Ascending aorta (tissue), 2 donors: ENCODE measurements around the gene SRGAP1. TPM values are rescaled to one million over a fixed set of nuclear protein-coding genes. Genes with fewer than 3 reads are reported as not detected.

Source experiments
- DNase-seq, 2 donors: peaks; one replicate each; pipeline ENCODE4 v3.0.0-alpha.2; 2019; ENCODE audit warnings: low spot score in 2 of 2
- H3K27ac ChIP-seq, 2 donors: fragments of 200-600 bp; sonication (generic); one replicate each; pipeline ENCODE4 v1.5.1; 2016 to 2017; ENCODE audit warnings: mild to moderate bottlenecking in 1 of 2
- H3K27me3 ChIP-seq: fragments of 200-600 bp; sonication (generic); one replicate; pipeline ENCODE4 v1.5.1; 2017
- H3K36me3 ChIP-seq, 2 donors: fragments of 200-600 bp; sonication (generic); one replicate each; pipeline ENCODE4 v1.5.1; 2016
- H3K4me1 ChIP-seq, 2 donors: fragments of 200-600 bp; sonication (generic); one replicate each; pipeline ENCODE4 v1.5.1; 2016 to 2017; ENCODE audit warnings: mild to moderate bottlenecking in 1 of 2
- H3K4me3 ChIP-seq, 2 donors: fragments of 200-600 bp; sonication (generic); one replicate each; pipeline ENCODE4 v1.5.1; 2016 to 2017; ENCODE audit warnings: mild to moderate bottlenecking in 1 of 2
- H3K9me3 ChIP-seq, 2 donors: fragments of 200-600 bp; sonication (generic); one replicate each; pipeline ENCODE4 v1.5.1; 2016
- intact Hi-C: fragments of 100-400 bp; cut with DNase I; formaldehyde crosslinking; loops from one replicate; pipeline ENCODE4 v1.15.1; 2023
- total RNA-seq: library from RNA; depleted of rRNA; stranded (reverse); fragments of >200 nt; gene quantifications from one replicate; pipeline ENCODE4 v1.1.0, GENCODE V29; 2016
- TF ChIP-seq, protein P1 (sequence below), 3 experiments: fragments of 200-600 bp in 2 of 3; fragments of 450-650 bp in 1 of 3; sonication (generic) in 2 of 3; IDR thresholded peaks; one replicate each; pipeline ENCODE4 v1.5.1; 2016 to 2019; ENCODE audit warnings: antibody characterized with exemption in 3 of 3, mild to moderate bottlenecking in 1 of 3, moderate library complexity in 1 of 3

Gene SRGAP1
- total RNA-seq, 1 donor from 2014 or later, result 5.5 TPM

DNA sequence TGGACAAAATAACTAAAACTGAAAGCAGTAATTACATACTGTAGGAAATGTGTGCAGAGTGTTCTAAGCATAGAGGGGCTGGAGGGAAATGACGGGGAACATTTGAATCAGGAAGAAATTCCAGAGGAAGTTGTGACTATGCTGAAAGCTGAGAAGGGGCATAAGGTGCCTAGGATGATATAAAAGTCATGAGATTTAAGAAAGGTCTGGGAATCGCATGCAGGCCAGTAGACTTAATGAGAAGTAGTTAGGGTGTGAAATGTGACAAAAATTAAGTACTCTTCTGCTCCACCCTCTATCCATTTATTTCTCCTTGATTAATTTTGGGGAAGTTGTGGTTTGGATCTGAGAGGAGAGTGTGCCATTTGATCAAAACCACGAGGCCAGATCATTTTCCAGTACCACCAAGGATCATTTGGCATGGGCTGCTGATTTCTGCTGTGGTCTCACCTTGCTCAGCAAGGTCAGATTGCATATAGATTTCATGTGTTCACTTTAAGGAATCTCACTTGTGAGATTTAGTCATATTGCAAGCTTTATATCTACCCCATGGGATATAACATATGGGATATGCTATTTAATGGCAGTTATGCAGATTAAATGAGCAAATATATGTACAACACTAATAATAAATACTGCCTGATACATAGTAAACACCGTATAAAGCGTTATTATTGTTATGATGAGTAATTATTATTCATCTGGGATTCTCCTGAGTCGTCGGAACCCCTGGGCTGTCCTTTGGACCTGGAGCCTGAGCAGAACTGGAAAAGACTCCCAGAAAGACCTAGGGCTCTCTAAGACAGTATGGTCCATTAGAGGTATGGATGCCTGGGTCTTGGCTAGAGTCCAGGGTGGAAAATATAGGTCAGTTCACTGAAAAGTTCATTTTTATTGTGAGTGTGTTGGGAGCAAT lies 72.3 kb downstream of the SRGAP1 start:
- DNase-seq, result no peak
- Histone ChIP-seq H3K4me3 (no peak overlapping the region), H3K36me3 (no peaks in the 10 kb centered on the region), H3K4me1 (peaks cover 0 to 12% of the 10 kb centered on the region in 2 donors), H3K27me3 (no peaks in the 10 kb centered on the region), H3K9me3 (no peaks in the 10 kb centered on the region), H3K27ac (no peak overlapping the region)
- intact Hi-C loops, result no loop called here
- TF ChIP-seq, protein P1, sequence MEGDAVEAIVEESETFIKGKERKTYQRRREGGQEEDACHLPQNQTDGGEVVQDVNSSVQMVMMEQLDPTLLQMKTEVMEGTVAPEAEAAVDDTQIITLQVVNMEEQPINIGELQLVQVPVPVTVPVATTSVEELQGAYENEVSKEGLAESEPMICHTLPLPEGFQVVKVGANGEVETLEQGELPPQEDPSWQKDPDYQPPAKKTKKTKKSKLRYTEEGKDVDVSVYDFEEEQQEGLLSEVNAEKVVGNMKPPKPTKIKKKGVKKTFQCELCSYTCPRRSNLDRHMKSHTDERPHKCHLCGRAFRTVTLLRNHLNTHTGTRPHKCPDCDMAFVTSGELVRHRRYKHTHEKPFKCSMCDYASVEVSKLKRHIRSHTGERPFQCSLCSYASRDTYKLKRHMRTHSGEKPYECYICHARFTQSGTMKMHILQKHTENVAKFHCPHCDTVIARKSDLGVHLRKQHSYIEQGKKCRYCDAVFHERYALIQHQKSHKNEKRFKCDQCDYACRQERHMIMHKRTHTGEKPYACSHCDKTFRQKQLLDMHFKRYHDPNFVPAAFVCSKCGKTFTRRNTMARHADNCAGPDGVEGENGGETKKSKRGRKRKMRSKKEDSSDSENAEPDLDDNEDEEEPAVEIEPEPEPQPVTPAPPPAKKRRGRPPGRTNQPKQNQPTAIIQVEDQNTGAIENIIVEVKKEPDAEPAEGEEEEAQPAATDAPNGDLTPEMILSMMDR (IDR thresholded peaks at IDR 0.05), result no peak

DNA sequence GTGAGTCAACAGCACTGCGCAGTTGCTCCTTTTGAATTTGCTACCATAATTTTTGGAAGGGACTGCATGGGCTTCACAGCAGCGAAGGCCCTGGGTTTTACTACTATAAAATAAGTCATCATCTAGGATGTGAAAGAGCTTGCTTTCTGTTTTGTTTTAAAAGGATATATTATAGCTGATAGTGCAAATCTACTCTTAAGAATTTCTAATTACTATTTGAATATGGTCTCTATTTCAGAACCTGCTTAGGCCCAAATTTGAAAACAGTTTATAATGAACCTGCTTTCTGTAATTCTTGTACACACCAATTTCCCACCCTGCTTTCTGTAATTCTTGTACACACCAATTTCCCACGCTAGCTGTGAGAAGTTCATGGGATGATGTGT lies 73.0 kb downstream of the SRGAP1 start:
- Histone ChIP-seq H3K27me3 (no peaks in the 10 kb centered on the region), H3K27ac (no peak overlapping the region), H3K4me1 (peaks cover 0 to 12% of the 10 kb centered on the region in 2 donors), H3K9me3 (no peaks in the 10 kb centered on the region), H3K4me3 (no peak overlapping the region), H3K36me3 (no peaks in the 10 kb centered on the region)
- TF ChIP-seq, protein P1 (IDR thresholded peaks at IDR 0.05), result no peak
- no peak for DNase-seq
- intact Hi-C loops, result no loop called here

DNA sequence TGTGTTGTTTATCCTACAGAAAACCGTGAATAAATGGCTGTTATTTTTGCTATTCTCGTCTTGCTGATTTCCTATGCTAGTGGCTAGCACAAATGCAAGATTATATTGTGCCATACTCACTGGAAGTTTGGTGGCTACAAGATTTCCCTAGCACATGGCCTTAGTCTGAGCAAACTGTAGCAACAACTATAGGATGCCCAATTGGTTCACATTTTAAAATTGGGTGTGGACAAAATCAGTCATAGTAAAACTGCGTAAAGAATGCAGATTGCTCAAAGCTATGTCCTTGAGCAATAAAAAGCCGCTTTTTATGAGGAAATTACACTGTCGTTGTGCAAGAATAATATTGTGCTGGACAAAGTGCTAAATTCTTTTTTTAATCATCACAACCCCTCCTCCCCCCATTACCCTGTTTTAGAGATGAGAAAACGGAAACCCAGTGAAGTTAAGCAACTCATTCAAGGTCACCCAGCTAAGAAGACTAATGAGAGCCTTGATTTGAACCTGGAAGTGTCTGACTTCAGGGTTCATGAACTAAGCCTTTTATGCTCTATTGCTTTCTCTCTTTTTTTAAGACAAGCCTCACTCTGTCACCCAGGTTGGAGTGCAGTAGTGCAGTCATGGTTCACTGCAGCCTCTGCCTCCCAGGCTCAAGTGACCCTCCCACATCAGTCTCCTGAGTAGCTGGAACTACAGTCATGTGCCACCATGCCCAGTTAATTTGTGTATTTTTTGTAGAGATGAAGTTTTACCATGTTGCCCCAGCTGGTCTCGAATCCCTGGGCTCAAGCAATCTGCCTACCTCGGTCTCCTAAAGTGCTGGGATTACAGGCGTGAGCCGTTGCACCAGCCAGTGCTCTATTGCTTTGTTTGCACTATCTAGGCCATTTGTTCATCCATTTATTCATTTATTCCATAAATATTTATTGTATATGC lies 73.6 kb downstream of the SRGAP1 start:
- TF ChIP-seq, protein P1 (IDR thresholded peaks at IDR 0.05), result no peak
- H3K27me3 ChIP-seq, result no peaks in the 10 kb centered on the region
- H3K27ac ChIP-seq, result no peak overlapping the region
- no peaks in the 10 kb centered on the region for H3K36me3 ChIP-seq
- intact Hi-C loops, result no loop called here
- H3K4me1 ChIP-seq, result peaks cover 0 to 12% of the 10 kb centered on the region in 2 donors
- no peak overlapping the region for H3K4me3 ChIP-seq
- no peak for DNase-seq
- H3K9me3 ChIP-seq, result no peaks in the 10 kb centered on the region

DNA sequence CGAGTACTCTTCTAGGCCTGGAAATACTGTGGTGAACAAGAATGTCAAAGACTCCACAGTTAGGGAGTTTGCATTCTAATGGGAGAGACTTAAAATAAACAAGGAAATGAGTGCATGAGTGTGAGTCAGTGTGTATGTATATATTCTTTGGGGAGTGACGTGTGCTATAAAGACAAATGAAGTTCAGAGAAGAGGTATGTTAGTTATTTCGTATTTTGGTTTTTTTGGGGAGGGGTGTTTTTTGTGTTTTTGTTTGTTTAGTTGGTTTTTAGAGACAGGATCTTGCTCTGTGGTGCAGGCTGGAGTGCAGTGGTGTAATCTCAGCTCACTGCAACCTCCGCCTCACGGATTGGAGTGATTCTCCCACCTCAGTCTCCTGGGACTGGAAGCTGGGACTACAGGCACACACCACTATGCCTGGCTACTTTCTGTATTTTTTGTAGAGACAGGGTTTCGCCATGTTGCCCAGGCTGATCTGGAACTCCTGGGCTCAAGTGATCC lies 74.3 kb downstream of the SRGAP1 start:
- no peak for DNase-seq
- TF ChIP-seq, protein P1 (IDR thresholded peaks at IDR 0.05), result no peak
- Histone ChIP-seq H3K9me3 (no peaks in the 10 kb centered on the region), H3K27ac (no peak overlapping the region), H3K27me3 (no peaks in the 10 kb centered on the region), H3K4me1 (peaks cover 0 to 12% of the 10 kb centered on the region in 2 donors), H3K36me3 (no peaks in the 10 kb centered on the region), H3K4me3 (no peak overlapping the region)
- intact Hi-C loops, result no loop called here

DNA sequence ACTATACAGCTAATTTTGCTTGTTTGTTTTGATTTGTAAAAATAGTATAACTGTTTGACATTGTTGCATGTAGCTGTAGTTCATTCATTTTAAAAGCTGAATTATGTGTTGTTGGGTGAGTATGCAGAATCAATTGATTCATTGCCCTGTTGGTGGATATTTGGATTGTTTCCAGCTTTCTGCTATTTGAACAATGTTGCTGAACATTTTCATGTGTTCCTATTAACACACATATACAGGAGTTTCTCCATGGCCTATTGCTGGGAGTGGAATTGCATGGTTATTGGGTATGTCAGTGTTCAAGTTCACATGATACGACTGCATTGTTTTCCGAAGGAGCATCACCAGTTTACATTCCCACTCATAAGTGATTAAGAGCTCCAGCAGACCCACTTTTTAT lies 75.3 kb downstream of the SRGAP1 start:
- Histone ChIP-seq H3K27ac (no peak overlapping the region), H3K9me3 (no peaks in the 10 kb centered on the region), H3K4me1 (peaks cover 0 to 12% of the 10 kb centered on the region in 2 donors), H3K36me3 (no peaks in the 10 kb centered on the region), H3K27me3 (no peaks in the 10 kb centered on the region), H3K4me3 (no peak overlapping the region)
- intact Hi-C loops, result no loop called here
- TF ChIP-seq, protein P1 (IDR thresholded peaks at IDR 0.05), result no peak
- no peak for DNase-seq
